Kidney glomerular epithelial cell (primary cell): ENCODE data around the gene CELSR1.
A peak's percentile ranks its signal among the peaks of the same experiment; 100 is the strongest.

Source experiments
- DNase-seq: peaks from one replicate; lab custom pipeline; 2025; lab: John Stamatoyannopoulos, UW

The CELSR1 gene, protein sequence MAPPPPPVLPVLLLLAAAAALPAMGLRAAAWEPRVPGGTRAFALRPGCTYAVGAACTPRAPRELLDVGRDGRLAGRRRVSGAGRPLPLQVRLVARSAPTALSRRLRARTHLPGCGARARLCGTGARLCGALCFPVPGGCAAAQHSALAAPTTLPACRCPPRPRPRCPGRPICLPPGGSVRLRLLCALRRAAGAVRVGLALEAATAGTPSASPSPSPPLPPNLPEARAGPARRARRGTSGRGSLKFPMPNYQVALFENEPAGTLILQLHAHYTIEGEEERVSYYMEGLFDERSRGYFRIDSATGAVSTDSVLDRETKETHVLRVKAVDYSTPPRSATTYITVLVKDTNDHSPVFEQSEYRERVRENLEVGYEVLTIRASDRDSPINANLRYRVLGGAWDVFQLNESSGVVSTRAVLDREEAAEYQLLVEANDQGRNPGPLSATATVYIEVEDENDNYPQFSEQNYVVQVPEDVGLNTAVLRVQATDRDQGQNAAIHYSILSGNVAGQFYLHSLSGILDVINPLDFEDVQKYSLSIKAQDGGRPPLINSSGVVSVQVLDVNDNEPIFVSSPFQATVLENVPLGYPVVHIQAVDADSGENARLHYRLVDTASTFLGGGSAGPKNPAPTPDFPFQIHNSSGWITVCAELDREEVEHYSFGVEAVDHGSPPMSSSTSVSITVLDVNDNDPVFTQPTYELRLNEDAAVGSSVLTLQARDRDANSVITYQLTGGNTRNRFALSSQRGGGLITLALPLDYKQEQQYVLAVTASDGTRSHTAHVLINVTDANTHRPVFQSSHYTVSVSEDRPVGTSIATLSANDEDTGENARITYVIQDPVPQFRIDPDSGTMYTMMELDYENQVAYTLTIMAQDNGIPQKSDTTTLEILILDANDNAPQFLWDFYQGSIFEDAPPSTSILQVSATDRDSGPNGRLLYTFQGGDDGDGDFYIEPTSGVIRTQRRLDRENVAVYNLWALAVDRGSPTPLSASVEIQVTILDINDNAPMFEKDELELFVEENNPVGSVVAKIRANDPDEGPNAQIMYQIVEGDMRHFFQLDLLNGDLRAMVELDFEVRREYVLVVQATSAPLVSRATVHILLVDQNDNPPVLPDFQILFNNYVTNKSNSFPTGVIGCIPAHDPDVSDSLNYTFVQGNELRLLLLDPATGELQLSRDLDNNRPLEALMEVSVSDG (N-terminal part only)

DNA sequence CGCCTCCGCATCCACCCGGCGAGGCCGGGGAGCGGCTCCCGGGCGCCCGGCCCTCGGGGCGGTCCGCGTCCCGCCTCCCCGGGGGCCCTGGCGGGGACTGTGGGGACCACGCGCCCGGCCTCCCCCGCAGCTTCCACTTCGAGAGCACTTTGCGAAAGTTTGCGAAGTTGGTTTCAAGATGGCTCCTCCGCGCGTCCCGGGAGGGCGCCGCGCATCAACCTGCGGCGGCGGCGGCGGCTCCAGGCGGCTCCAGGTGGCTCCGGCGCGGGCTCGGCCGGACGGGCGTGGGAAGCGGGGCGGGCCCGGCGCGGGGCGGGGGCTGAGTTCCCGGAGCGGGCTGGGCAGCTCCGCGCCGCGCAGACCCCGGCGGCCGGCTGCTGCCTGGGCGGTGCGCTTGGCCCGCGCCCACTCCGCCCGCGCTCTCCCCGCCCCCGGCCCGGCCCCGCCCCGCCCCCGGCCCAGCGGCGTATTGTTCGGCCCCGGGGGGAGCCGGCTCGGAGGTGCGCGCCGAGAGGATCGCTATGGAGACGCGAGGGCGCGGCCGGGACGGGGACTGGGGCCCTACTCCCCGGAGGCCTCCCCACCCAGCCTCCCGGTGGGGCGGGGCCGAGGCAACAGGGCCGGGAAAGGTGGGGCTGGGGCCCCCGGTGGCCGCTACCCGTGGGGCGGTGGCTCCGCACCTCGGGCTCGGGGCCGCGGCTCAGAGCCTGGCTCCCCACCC, at the start of gene CELSR1:
TSS of gene CELSR1 (minus strand) at position 396 of the 721 bp plus-strand sequence. CDS start 450 bp downstream, outside the sequence.
- DNase-seq = peak; percentile 44

DNA sequence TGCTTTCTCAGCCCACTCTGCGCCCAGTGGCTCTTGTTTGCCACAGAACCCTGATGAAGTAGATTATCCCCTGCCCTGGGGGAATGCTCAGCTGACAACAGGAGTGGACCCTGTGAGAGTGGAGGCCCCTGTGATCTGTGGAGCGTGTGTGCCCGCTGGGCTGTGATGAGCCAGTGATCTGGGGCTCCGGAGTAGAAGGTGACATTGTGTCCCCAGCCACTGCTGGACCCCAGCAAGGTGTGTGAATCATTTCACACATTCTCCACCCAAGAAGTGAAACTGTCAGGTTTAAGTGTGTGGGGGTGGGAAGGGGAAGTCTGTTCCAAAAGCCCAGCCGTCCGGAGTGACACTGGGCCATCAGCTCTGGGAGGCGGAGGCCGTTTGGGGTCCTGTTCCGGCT, 49.6 kb upstream of the CELSR1 start:
- no peak for DNase-seq

DNA sequence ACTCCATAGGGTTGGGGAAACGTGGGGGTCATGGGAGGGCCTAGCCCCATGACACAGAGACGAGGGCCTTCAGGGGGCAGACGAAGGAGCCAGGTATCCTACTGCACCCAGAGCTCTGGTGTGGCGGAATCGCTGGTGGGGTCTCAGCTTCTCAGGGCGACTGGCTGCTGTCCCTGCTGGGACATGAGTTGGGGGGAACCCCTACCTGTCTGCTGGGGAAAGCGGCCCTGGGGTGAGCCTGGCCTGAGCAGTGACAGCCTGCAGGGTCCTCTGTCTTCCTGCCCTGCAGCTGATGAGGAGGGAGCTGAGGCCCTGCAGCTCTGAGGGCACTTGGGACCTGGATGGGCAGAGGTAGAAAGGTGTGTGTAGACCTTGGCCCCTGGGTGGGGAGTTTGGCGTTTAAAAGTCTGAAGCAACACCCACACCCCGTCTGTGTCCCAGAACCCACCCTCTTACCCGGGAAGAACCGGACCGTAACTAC, 49.2 kb upstream of the CELSR1 start:
- DNase-seq = no peak

DNA sequence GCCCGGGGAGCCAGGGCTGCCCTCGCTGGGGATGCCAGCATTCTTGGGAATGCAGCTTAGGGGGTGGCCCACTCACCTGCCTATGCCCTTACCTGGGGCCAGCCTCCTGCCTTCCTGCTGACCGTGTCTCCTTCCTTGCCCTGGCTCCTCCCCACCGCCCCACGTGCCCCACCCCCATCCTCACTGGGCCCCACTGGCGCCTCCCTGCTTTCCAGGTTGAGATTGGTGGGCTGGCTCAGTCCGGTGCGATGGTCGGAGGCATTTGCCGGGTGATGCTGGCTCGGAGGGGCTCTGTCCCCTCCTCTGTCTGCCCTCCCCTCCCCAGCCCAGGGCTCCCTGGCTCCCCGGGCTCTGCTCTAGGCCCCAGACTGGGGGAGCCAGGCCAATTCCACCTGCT, 48.7 kb upstream of the CELSR1 start:
- no peak for DNase-seq

DNA sequence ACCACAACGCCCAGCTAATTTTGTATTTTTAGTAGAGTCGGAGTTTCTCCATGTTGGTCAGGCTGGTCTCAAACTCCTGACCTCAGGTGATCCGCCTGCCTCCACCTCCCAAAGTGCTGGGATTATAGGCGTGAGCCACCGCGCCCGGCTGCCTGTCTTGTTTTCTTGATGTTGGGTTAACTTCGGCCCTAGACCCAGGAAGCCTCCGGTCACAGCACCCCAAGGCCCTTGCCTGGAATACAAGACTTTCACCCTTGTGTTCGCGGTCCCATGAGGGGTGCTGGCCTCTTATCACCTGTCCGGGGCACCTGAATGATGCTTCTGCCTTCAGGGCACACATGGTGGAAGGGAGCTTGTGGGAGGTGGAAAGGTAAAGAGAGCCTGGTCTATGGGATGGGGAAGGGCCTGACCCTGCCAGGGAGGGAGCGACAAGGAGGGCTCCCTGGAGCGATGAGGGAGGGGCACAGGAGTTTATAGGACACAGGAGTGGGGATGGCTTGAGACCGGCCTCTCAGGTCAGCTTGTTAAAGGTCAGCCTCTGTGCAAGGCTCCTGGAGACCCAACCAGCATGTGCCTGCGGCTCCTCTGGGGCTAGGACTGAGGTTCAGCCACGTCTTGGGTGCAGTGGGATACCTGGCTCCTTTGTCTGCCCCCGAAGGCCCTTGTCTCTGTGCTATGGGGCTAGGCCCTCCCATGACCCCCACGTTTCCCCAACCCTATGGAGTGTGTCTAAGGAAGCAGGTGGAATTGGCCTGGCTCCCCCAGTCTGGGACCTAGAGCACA, 48.1 kb upstream of the CELSR1 start:
- no peak for DNase-seq

DNA sequence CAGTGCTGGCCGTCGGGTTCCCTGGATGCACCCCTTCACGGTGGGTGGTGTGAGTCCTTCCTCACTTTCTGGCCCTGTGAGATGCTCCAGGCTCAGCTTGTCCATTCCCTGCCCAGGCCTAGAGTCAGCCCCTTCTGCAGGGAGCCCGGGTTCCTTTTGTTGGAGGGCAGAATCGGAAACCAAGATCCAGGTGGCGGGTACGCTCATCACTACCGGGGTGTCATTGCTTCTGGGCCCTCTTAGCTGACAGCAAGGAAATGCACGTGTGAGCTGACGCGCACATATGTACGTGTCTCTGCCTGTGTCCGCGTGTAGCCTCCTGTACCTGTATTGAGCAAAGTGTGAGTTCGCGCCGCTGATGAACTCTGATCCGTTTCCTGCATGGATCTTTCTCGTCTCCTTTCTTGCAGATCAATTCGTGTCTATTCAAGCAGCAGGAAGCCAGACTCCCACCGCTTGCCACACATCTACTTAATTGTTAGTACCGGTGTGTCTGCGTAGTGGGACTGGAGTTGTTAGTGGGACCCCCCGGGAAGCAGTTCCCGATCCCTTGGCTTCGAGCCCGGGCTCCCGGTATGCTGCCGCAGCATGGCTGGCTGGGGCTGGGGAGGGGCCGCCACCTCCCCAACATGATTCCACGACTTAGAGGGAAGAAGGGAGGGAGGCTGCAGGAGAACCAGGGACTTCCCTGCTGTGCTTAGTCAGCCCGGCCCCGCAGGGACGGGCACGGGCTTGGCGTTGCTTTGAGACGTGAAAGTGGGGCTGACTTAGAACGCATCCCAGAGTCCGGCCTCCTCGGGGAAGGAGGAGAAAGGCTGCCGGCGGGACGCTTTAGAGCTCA, 46.9 kb upstream of the CELSR1 start:
- DNase-seq = peak; percentile 43

DNA sequence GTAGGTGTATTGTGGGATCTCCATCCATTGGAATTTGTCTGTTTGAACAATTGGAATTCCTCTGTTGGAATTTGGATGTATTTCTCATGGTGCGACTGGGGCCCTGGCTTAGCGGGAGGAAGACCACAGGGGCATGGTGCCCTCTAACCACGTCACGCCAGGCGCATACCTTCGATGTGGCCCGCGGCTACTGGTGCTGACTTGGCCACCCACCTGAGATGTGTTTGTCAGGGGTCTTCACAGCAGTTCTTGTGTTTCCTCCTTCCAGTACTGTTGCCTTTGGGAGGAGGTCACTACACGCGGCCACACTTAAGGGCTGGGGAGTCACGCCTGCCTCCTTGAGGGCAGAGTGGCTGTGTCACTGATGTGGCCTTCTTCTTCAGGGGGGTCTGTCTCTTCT, 46.2 kb upstream of the CELSR1 start:
- DNase-seq = no peak

DNA sequence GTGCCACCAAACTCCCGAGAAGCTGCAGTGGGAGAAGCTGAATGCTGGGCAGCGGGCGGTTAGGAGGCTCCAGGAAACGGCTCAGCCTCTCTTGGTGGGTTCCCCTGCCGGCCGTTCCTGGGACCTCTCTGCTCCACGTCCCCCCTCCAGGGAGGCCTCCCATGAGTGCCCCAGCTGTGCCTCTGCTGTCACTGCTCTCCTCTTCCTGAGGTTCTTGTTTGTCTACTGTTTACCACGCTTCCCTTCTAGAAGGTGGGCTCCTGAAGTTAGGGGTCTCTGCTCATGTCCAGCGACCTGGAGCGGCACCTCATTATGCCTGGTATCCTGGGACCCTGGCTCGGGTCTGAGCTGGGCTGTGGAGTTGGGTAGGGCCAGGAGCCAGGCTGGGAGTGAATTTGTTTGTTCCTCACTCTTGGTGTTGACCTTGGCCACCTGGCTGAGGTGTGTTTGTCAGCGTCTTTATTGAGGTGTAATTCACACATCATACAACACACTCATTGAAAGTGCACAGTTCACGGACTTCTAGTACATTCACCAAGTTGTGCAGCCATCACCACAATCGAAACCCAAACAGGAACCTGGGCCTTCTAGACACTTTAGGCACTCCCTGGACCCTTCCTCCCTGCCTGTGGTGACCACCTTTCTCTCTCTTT, 45.0 kb upstream of the CELSR1 start:
- no peak for DNase-seq

DNA sequence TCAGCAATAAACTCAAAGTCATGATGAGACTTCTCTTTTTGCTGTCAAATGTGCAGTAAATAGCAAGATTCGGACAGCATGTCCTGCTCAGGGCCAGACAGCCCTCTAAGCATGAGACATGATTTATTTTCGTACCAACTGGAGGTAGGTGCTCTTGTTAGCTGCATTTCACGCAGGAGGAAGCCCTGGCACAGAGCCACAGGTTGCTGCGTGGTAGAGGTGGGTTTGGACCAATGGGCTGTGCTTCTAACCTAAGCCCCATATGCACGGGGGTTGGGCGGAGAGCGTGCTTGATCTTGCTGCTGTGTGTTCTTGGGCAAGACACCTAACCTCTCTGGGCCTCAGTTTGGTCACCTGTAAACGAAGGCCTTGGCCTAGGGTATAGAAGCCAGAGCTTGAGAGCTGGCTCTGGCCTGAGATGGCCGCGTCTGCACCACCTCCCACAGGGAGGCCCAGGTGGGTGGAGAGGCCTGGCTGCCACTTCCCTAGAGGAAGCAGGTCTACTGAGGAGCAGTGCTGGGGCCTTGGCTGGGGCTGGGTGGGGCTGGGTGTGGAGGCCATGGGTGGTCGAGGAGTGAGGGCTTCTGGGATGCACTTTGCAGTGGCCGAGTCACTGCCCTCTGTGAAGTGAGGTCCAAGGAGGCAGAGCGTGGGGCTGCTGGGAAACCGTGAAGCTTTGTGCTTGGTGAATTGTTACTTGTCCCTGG, 44.3 kb upstream of the CELSR1 start:
- no peak for DNase-seq

DNA sequence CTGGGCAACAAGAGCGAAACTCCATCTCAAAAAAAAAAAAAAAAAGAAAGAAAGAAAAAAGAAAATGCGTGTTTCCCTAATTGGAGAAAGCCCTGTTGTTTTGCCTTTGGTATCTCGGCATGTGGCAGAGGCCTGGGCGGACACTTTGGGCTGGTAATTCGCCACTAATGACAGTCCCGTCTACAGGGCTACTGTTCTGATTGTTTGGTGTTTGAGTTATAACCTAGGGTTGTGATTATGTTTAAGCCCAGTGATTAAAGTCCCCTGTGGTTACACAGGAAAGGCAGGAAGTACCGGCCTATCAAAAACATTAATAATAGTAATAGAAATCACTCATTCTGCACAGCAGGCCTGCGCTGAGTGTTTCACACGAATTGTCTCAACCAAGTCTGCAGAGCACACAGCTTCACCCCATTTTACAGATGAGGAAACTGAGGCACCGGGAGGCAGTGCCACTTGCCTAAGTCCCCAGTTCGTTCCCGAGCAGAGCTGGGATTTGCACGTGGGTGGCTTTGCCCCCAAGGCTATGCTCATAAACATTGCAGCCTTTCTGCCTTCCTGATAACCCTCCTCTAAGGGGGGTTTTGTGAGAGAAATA, 43.6 kb upstream of the CELSR1 start:
- no peak for DNase-seq

DNA sequence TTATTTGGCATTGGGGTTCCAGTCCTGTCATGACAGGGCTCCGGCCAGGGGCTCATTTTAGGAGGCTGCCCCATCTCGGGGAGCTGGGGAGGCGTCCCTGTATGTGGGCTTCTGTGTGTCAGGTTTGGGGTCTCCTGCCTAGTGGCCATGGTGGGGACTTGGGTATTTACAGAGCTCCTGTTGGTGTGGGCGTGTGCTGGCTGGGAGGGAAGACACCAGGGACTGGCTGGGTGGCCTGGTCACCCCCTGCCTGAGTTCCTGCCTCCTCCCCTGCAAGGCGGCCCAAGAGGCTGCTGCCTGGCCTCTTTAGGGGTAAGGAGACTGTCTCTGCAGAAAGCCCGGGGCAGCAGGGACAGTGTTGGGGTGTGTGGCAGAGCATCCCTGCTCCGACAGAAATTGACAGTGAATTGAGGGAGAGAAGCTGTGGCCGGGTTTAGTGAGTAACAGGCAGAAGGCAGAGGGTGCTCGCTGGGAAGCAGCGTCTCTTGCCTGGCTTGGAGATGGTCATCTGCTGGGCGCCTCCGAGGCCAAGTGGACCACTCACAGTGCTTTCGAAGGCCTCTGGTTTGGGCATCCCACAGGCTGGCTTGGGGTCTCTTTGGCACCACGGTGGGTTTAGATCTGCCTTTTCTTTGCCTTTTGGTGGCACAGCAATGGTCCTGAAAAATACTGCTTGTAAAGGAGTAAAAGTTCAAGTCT, 42.5 kb upstream of the CELSR1 start:
- DNase-seq = no peak

DNA sequence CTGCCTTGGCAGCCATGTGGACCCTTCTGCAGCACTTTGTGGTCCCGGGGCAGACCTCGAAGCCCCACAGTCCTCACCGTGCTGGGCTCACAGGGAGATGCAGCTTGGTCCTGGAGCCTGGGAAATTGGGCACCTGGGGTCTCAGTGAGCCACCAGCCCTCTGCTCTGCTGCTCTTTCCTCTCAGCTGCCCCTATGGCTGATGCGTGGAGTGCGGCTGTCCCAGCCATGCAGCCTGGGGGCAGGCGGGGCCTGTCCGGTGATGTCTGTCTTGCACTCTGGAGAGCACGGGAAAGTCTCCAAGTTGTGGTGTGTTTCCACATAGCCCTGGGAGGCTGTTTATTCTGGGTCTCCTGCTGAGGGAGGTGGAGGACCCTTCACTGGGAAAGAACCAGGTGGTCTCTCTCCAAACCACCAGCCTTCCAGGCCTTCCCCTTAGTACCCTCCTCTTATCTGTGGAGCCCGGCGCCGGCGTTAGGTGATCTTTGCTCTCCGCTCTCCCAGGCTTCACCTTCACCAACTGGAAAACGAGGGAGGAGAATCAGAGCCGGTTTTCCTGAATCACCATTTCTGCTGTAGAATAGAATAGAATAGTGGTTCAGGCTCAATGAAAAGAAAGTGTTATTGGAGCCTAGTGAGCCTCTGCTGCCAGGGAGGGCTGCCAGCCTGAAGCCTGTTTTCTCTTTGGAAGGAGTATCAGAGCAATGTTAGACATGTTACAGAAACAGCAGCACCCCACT, 41.6 kb upstream of the CELSR1 start:
- no peak for DNase-seq

DNA sequence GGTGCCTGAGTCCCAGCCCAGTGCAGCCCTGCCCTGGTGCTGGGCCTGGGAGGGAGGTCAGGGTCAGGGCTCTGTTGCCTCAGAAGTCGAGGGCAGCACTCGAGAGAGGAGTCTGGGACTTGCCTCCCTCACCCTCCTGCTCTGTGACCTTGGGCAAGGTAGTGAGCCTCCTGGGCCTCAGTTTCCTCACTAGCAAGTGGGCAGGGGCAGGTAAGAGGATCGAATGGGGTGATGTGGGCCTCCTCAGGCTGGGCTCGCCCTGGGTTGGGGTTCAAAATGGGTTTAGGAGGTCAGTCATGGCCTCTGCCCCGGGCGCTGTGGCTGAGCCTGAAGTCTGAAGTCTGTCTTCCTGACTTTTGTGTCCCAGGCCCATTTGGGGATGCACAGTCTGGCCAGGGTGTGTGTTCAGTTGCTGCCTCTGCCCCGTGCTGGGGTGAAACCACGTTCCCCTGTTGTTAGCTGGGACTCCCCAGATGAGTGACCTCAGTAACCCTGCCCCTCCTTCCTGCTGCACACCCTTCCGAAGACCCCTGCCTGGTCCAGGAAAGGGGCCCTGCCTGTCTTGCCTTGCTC, 40.9 kb upstream of the CELSR1 start:
- DNase-seq = no peak

DNA sequence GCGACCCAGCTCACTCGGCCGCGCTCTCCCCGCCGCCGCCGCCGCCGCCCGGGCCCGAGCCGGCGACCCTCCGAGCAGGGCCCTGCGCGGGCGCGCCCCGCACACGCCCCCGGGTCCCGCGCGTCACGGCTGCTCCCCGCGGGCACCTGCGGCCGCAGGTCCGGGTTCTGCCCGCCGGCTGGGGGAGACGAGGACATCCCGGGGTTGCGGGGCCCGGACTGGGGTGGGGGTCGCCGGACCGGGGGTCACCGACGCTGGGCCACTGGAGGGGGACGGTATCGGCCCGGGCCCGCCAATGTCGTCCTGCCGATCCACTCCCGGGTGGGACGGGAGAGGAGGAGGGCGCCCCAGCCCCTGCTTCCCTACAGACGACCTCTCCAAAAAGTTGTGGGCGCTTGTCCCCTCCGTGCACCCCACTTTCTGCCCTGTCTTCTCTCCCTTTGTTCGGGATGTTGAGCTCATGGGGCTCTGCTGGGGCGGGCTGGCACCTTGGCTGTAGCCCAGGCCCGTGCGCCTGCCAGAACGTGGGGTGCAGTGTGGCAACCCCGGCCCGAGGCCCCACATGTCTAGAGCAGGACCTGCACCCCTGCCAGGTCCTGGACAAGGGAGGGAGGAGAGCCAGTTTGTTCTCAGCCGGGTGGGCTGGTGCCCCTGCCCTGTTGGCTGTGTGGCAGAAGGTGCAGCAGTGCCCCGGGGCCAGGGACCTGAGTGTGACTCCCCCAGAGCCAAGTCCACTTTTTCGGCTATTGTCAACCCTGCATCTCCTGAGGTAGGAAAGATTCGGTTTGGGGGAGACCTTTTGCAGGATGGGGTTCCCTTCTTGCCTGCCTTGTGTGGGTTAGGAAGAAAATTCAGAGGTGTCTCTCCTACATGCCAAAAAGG, 40.2 kb upstream of the CELSR1 start:
- DNase-seq = no peak

DNA sequence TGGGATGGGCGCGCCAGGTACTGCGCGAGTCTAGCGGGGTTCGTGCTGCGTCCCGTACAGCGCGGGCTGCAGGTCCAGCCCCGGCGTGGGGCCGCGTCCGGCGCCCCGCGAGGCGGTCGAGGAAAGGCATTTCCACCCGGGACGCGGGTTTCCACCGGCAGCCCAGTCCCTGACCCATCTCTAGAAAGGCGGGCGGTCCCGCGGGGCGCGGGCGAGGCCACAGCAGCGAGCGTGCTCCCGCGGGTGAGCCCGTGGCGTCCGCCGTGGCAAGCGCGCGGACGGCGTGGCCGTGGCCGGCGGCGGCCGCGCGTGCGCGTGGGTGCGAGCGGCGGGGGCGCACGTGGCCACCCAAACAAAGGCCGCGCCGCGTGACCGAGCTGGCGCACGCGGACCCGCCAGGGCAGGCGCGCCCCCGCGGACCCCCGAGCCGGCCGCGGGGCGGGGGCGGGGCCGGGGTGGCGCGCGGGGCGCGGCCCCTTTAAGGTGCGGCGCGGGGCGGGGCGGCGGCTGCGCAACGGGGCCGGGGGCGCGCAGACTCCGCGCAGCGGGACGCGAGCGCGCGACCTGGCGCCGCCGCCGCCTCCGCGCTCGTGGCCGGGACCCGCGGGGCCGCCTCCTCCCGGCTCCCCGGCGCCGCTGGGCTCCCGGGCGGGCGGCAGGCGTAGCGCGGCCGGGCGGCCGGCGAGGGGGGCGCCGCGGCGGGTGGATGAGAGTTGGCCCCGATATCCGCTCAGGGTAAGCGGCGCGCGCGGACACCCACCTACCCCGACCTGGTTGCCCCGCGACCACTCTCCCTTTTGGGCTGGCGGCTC, 39.3 kb upstream of the CELSR1 start:
- no peak for DNase-seq
